GM23338 (cell line): ENCODE data around the gene ADAMTS8. TPM values are rescaled to one million over a fixed set of nuclear protein-coding genes. Genes with fewer than 3 reads are reported as not detected.

Experiments
- polyA plus RNA-seq: library from polyadenylated mRNA; unstranded; fragments of >200 nt; fragmentation: Nextera tagmentation; extraction: Ambion mirVana; gene quantifications from 2 replicates; pipeline ENCODE4 v1.2.1, GENCODE V29; 2016
- total RNA-seq: library from RNA; depleted of rRNA; stranded (reverse); fragments of >200 nt; shearing (Covaris generic); gene quantifications from 2 replicates; pipeline ENCODE4 v1.2.3, GENCODE V29; 2014; rRNA removed

The ADAMTS8 gene
- total and polyA plus RNA-seq, 2 experiments from 2014 or later: 7.5 to 16.2 TPM

Other genes with a start within 250 kb of the ADAMTS8 start
- gene ZBTB44, start 113.7 kb downstream of the ADAMTS8 start, total RNA-seq: 102 and 104 TPM in 2 replicates
- 57.9 and 61.2 TPM in 2 replicates for gene ZBTB44, start 113.7 kb downstream of the ADAMTS8 start, polyA plus RNA-seq
- gene ADAMTS15, start 20.0 kb upstream of the ADAMTS8 start, total RNA-seq: 5.6 and 7.7 TPM in 2 replicates
- 0.38 and 0.42 TPM in 2 replicates for gene ADAMTS15, start 20.0 kb upstream of the ADAMTS8 start, polyA plus RNA-seq